Measurements from ENCODE around the gene VAMP1.

Gene VAMP1

DNA sequence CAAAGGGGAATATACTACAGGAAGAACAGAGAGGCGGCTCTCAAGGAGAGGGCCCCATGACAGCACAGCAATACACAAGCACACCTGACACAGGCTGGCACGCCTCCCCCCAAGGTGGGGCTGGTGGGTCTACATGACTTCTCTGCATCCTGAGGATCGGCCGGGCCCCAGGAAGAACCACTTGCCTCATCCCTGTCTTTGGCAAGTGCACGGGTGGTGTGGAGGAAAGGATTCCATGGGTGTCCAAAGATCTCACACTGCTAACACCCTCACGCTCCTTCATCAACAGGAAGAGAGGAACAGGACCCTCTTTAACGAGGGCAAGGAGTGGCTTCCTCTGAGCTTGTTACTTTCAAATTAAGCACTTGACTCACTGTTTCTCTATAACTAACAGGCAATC is 7.3 kb downstream of the VAMP1 start:
- no peak overlapping the region for H3K4me3 ChIP-seq (ENCODE audit: low read length)
- DNase-seq (ENCODE audit: low read depth) = no peak
- TF ChIP-seq, protein P1, sequence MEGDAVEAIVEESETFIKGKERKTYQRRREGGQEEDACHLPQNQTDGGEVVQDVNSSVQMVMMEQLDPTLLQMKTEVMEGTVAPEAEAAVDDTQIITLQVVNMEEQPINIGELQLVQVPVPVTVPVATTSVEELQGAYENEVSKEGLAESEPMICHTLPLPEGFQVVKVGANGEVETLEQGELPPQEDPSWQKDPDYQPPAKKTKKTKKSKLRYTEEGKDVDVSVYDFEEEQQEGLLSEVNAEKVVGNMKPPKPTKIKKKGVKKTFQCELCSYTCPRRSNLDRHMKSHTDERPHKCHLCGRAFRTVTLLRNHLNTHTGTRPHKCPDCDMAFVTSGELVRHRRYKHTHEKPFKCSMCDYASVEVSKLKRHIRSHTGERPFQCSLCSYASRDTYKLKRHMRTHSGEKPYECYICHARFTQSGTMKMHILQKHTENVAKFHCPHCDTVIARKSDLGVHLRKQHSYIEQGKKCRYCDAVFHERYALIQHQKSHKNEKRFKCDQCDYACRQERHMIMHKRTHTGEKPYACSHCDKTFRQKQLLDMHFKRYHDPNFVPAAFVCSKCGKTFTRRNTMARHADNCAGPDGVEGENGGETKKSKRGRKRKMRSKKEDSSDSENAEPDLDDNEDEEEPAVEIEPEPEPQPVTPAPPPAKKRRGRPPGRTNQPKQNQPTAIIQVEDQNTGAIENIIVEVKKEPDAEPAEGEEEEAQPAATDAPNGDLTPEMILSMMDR (IDR thresholded peaks at IDR 0.05; ENCODE audit: insufficient read depth, low read depth, low read length, missing control alignments) = no peak

DNA sequence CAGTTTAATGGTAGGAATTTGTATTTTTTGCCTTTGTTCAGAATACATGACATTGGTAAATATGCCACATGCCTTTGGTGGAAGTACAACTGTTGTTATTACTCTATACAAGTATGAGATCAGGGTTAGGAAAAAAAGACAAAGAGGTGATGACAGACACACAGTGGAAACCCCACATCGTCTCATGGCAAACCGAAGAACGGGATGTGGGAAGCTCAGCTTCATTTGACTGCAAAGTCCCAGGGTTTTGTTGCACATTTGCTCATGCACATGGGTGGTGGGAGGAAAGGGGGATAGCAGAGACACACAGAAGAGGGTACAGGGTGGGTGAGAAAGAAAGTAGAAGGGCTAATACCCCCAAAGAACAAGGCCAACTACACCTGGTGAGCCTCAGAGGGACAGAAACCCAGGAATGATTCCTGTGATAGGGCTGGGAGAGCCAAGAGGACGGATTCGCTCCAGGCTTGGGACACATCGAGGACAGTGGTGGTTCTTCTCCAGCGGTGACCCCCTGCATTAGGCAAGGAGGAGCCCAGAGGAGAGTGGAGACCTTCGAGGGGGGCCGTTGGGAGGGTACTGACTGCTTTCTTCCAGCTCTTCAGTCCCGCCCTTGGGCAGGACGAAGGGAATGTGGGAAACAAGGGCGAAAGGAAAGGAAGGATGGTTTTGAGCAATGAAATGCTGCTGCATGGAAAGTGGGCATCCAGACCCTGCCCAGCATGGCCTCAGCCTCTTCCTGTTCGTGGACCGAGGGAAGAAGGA is 8.1 kb downstream of the VAMP1 start:
- TF ChIP-seq, protein P1 (IDR thresholded peaks at IDR 0.05; ENCODE audit: insufficient read depth, low read depth, low read length, missing control alignments) = no peak
- DNase-seq (ENCODE audit: low read depth) = no peak
- H3K4me3 ChIP-seq (ENCODE audit: low read length) = no peak overlapping the region

DNA sequence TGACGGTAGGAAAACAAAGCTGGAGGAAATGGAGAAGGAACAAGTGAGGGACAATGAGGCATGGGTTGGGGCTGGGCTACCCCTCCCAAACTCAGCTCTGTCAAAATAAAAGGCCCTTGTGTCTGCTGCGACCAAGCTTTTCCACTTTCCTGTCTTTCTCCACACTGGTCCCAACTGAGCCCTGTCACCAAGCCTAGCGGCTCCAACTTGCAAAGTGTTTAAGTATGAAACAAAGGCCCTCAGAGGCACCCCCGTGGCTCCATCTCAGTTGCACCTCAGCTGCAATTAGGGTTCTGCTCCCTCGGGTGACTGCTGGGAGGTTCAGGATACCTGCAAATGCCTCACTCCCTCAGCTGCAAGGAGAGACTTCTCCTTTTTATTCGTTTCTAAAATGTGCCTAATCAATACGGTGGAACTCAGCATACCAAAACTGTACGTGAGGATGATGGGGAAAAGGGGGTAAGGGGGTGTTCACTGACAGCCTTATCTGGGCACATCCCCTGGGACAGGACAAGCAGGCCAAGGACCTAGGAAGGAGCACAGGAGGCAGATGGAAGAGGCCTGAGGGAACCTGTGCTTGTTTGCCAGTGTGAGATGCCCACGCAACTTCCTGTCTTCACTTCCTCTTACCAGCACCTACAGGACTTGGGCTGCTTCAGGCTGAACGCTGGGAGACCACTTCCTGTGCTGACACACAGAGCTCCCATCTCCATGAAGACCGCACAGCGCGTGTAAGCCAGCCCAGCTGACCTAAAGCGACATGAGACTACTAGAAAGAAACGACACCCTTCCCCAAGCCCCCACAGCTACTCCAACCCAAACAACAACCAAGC is 8.9 kb downstream of the VAMP1 start:
- DNase-seq (ENCODE audit: low read depth) = peak; percentile 53
- TF ChIP-seq, protein P1 (IDR thresholded peaks at IDR 0.05; ENCODE audit: insufficient read depth, low read depth, low read length, missing control alignments) = no peak
- no peak overlapping the region for H3K4me3 ChIP-seq (ENCODE audit: low read length)

DNA sequence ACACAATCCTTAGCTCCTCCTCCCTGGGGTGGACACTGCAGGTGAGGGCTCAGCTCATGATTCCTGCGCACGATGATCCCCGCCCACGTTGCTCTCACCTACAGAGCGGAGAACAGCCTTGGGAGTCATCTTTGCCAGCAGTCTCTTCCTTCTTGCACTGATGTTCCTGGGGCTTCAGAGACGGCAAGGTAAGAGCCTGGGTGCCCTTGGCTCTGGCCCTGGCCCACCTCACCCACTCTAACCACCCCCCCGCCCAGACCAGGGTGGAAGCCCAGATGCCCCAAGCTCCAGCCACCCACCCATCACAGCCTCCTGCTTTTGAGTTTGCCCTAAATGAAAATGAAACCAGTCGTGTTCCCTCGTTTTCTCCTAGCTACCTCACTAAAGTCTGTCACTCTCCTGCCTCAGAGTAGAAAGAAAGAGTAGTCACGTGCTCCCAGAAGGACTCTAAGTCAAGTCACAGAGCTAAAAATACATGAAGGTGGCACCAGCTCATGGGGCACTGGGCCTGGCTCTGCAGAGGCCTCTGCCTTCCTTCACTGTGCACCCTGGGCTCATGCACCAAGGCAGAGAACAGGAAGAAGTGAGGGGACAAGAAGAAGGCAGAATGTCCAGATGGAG is 9.6 kb downstream of the VAMP1 start:
- no peak for DNase-seq (ENCODE audit: low read depth)
- H3K4me3 ChIP-seq (ENCODE audit: low read length) = no peak overlapping the region
- TF ChIP-seq, protein P1 (IDR thresholded peaks at IDR 0.05; ENCODE audit: insufficient read depth, low read depth, low read length, missing control alignments) = no peak

DNA sequence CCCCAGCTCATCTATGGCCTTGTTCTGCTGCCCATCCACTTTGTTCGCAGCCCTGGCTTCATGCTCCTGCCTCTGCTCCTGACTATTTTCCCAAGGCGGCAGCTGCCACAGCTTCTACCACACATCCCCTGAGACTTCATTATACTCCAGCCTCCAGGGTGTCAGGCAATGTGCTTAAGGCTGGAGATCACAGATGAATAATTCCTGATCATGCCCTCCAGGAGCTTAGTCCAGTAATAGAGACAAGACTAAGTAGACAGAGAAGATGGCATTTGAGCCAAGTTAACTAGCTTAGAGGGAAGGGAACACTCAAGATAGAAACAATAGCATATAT is 11.5 kb downstream of the VAMP1 start:
- TF ChIP-seq, protein P1 (IDR thresholded peaks at IDR 0.05; ENCODE audit: insufficient read depth, low read depth, low read length, missing control alignments) = no peak
- DNase-seq (ENCODE audit: low read depth) = no peak
- H3K4me3 ChIP-seq (ENCODE audit: low read length) = no peak overlapping the region

DNA sequence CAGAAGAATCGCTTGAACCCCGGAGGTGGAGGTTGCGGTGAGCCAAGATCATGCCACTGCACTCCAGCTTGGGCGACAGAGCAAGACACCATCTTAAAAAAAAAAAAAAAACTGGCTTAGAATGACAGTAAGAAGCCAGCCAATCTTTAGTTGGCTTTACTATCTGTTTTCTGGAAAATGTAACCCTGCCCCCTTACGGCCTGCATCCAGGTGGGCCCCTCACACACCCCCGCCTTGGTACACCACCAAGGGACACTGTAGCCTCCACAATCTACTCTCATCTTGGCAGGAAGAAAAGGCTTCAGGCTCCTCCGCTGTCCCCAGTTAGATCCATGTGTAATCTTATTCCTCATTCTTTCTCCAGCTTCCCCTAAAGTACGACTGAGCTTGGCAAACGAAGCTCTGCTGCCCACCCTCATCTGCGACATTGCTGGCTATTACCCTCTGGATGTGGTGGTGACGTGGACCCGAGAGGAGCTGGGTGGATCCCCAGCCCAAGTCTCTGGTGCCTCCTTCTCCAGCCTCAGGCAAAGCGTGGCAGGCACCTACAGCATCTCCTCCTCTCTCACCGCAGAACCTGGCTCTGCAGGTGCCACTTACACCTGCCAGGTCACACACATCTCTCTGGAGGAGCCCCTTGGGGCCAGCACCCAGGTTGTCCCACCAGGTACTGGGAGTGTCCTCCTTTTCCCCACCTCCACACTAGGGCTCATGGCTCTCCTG is 12.0 kb downstream of the VAMP1 start:
- no peak overlapping the region for H3K4me3 ChIP-seq (ENCODE audit: low read length)
- DNase-seq (ENCODE audit: low read depth) = no peak
- TF ChIP-seq, protein P1 (IDR thresholded peaks at IDR 0.05; ENCODE audit: insufficient read depth, low read depth, low read length, missing control alignments) = no peak

Data from epithelial cell of esophagus (primary cell).